C4-2B (cell line): ENCODE data around the gene MED26.
"Not testable (repeated sequence)": the region's sequence is repeated elsewhere in the genome, so short reads cannot be mapped to it uniquely, and the experiment has no call there.

Experiments used
- H3K27ac ChIP-seq: fragments of 450-650 bp; 2 replicates; pipeline ENCODE4 v1.5.1; 2017
- CTCF ChIP-seq: fragments of 450-650 bp; conservative IDR thresholded peaks from 2 replicates; pipeline ENCODE4 v1.5.1; 2017; ENCODE audit warnings: mild to moderate bottlenecking
- ZFX ChIP-seq: fragments of 450-650 bp; IDR thresholded peaks from 2 replicates; pipeline ENCODE4 v1.6.1; 2017

MED26 gene

GRCh38 chr19:16654627-16655026 is 26.6 kb upstream of the MED26 start:
- TF ChIP-seq ZFX, result no peak
- no peak for TF ChIP-seq CTCF
- H3K27ac ChIP-seq, result no peak overlapping the region

- TF ChIP-seq CTCF (no peak), ZFX (no peak)
- no peak overlapping the region for H3K27ac ChIP-seq
Measured at GRCh38 chr19:16654140-16654539, 26.1 kb upstream of the MED26 start.

- TF ChIP-seq CTCF (no peak), ZFX (no peak)
- H3K27ac ChIP-seq, result no peak overlapping the region
Measured at GRCh38 chr19:16652854-16653253, 24.9 kb upstream of the MED26 start.

GRCh38 chr19:16651421-16652188 is 23.6 kb upstream of the MED26 start:
- H3K27ac ChIP-seq, result not testable (repeated sequence)

GRCh38 chr19:16650821-16651220 is 22.8 kb upstream of the MED26 start:
- no peak overlapping the region for H3K27ac ChIP-seq
- TF ChIP-seq CTCF (no peak), ZFX (no peak)

- no peak for TF ChIP-seq ZFX
- TF ChIP-seq CTCF, result no peak
- H3K27ac ChIP-seq, result no peak overlapping the region
Measured at GRCh38 chr19:16649734-16650133, 21.7 kb upstream of the MED26 start.

GRCh38 chr19:16645140-16645539 is 17.1 kb upstream of the MED26 start:
- no peak for TF ChIP-seq ZFX
- no peak for TF ChIP-seq CTCF
- no peak overlapping the region for H3K27ac ChIP-seq

- H3K27ac ChIP-seq, result no peak overlapping the region
Measured at GRCh38 chr19:16641695-16642094, 13.7 kb upstream of the MED26 start.

More at GRCh38 chr19:16641695-16642094, 13.7 kb upstream of the MED26 start:
- TF ChIP-seq ZFX (no peak), CTCF (no peak)
